Central memory CD8-positive, alpha-beta T cell (primary cell): ENCODE data around the gene HMCN2.

Source experiments
- ATAC-seq: fragments of 150-1000 bp; cut with Tn5 transposase; replicated peaks from 2 replicates; pipeline ENCODE4 v1.10.0; 2022; ENCODE audit warnings: mild to moderate bottlenecking, moderate FRiP score, moderate number of reproducible peaks; ENCODE audit not compliant: poor library complexity, severe bottlenecking; ENCODE audit errors: extremely low read depth
- DNase-seq, 2 donors: peaks; one replicate each; pipeline ENCODE4 v3.0.0; 2021; ENCODE audit warnings: low spot score in 2 of 2
- H3K27ac Mint-ChIP-seq: one replicate; pipeline ENCODE4 v1.8.0; 2022; ENCODE audit warnings: low read depth, mild to moderate bottlenecking, moderate library complexity, mixed read lengths
- H3K27me3 Mint-ChIP-seq: one replicate; pipeline ENCODE4 v1.8.0; 2022; ENCODE audit warnings: mixed read lengths
- H3K36me3 Mint-ChIP-seq: one replicate; pipeline ENCODE4 v1.8.0; 2022; ENCODE audit warnings: mild to moderate bottlenecking, moderate library complexity, mixed read lengths; ENCODE audit not compliant: insufficient read depth
- H3K4me1 Mint-ChIP-seq: one replicate; pipeline ENCODE4 v1.8.0; 2022; ENCODE audit warnings: mixed read lengths
- H3K4me3 Mint-ChIP-seq: one replicate; pipeline ENCODE4 v1.8.0; 2022; ENCODE audit warnings: mild to moderate bottlenecking, moderate library complexity, mixed read lengths
- H3K9me3 Mint-ChIP-seq: one replicate; pipeline ENCODE4 v1.8.0; 2022; ENCODE audit warnings: mixed read lengths

The HMCN2 gene

GRCh38 chr9:130446101-130446861, 180.7 kb downstream of the HMCN2 start:
- Mint-ChIP-seq H3K27ac (no peak overlapping the region), H3K27me3 (peaks cover 56% of the 10 kb centered on the region), H3K9me3 (peaks cover 6% of the 10 kb centered on the region), H3K4me3 (peak overlapping the region; percentile 60), H3K4me1 (peaks cover 4% of the 10 kb centered on the region), H3K36me3 (no peaks in the 10 kb centered on the region)
- ATAC-seq (no peak), DNase-seq (no peak)

GRCh38 chr9:130447193-130447816, 181.7 kb downstream of the HMCN2 start:
- Mint-ChIP-seq H3K4me3 (no peak overlapping the region), H3K27me3 (peaks cover 49% of the 10 kb centered on the region), H3K36me3 (no peaks in the 10 kb centered on the region), H3K27ac (no peak overlapping the region), H3K9me3 (peaks cover 1% of the 10 kb centered on the region), H3K4me1 (peaks cover 4% of the 10 kb centered on the region)
- ATAC-seq = no peak
- DNase-seq = no peak

- Mint-ChIP-seq H3K9me3 (no peaks in the 10 kb centered on the region), H3K4me1 (peaks cover 4% of the 10 kb centered on the region), H3K36me3 (no peaks in the 10 kb centered on the region), H3K27me3 (peaks cover 45% of the 10 kb centered on the region), H3K4me3 (no peak overlapping the region), H3K27ac (no peak overlapping the region)
- ATAC-seq (no peak), DNase-seq (no peak)
These were observed 182.6 kb downstream of the HMCN2 start for GRCh38 chr9:130448035-130448624.

GRCh38 chr9:130448771-130449603, 183.4 kb downstream of the HMCN2 start:
- ATAC-seq = no peak
- Mint-ChIP-seq H3K36me3 (no peaks in the 10 kb centered on the region), H3K27ac (no peak overlapping the region)

GRCh38 chr9:130450344-130451003, 184.9 kb downstream of the HMCN2 start:
- Mint-ChIP-seq H3K36me3 (no peaks in the 10 kb centered on the region), H3K27ac (no peak overlapping the region), H3K4me3 (no peak overlapping the region), H3K4me1 (peaks cover 4% of the 10 kb centered on the region), H3K27me3 (peaks cover 34% of the 10 kb centered on the region), H3K9me3 (no peaks in the 10 kb centered on the region)
- DNase-seq (no peak), ATAC-seq (no peak)

More at GRCh38 chr9:130448771-130449603, 183.4 kb downstream of the HMCN2 start:
- H3K9me3 Mint-ChIP-seq = no peaks in the 10 kb centered on the region
- peaks cover 36% of the 10 kb centered on the region for H3K27me3 Mint-ChIP-seq
- no peak overlapping the region for H3K4me3 Mint-ChIP-seq
- no peak for DNase-seq
- peaks cover 4% of the 10 kb centered on the region for H3K4me1 Mint-ChIP-seq

- H3K27me3 Mint-ChIP-seq = peaks cover 28% of the 10 kb centered on the region
- no peak for DNase-seq
- H3K36me3 Mint-ChIP-seq = no peaks in the 10 kb centered on the region
- H3K4me3 Mint-ChIP-seq = no peak overlapping the region
- H3K27ac Mint-ChIP-seq = no peak overlapping the region
- H3K9me3 Mint-ChIP-seq = no peaks in the 10 kb centered on the region
- no peak for ATAC-seq
- peaks cover 4% of the 10 kb centered on the region for H3K4me1 Mint-ChIP-seq
These were observed 185.4 kb downstream of the HMCN2 start for GRCh38 chr9:130451004-130451390.

GRCh38 chr9:130451509-130452388, 186.2 kb downstream of the HMCN2 start:
- DNase-seq (no peak), ATAC-seq (no peak)
- Mint-ChIP-seq H3K9me3 (no peaks in the 10 kb centered on the region), H3K27ac (no peak overlapping the region), H3K4me3 (no peak overlapping the region), H3K4me1 (peaks cover 4% of the 10 kb centered on the region), H3K36me3 (no peaks in the 10 kb centered on the region), H3K27me3 (peaks cover 21% of the 10 kb centered on the region)

GRCh38 chr9:130452835-130453234, 187.3 kb downstream of the HMCN2 start:
- Mint-ChIP-seq H3K36me3 (no peaks in the 10 kb centered on the region), H3K4me1 (peaks cover 4% of the 10 kb centered on the region), H3K27me3 (peaks cover 10% of the 10 kb centered on the region), H3K27ac (no peak overlapping the region), H3K4me3 (no peak overlapping the region), H3K9me3 (no peaks in the 10 kb centered on the region)
- DNase-seq (no peak), ATAC-seq (no peak)

GRCh38 chr9:130453487-130453886, 187.9 kb downstream of the HMCN2 start:
- Mint-ChIP-seq H3K9me3 (no peaks in the 10 kb centered on the region), H3K4me1 (no peaks in the 10 kb centered on the region), H3K36me3 (no peaks in the 10 kb centered on the region), H3K27me3 (peaks cover 3% of the 10 kb centered on the region), H3K4me3 (no peak overlapping the region), H3K27ac (no peak overlapping the region)
- DNase-seq (no peak), ATAC-seq (no peak)

- no peak for DNase-seq
- Mint-ChIP-seq H3K4me3 (no peak overlapping the region), H3K4me1 (no peaks in the 10 kb centered on the region), H3K9me3 (no peaks in the 10 kb centered on the region), H3K36me3 (no peaks in the 10 kb centered on the region), H3K27me3 (no peaks in the 10 kb centered on the region), H3K27ac (no peak overlapping the region)
- no peak for ATAC-seq
These were observed 188.7 kb downstream of the HMCN2 start for GRCh38 chr9:130454096-130454811.

GRCh38 chr9:130454812-130455325, 189.3 kb downstream of the HMCN2 start:
- no peak overlapping the region for H3K27ac Mint-ChIP-seq
- ATAC-seq (no peak), DNase-seq (no peak)
- H3K27me3 Mint-ChIP-seq = peaks cover under 1% of the 10 kb centered on the region
- H3K4me3 Mint-ChIP-seq = no peak overlapping the region
- H3K4me1 Mint-ChIP-seq = no peaks in the 10 kb centered on the region
- H3K36me3 Mint-ChIP-seq = no peaks in the 10 kb centered on the region
- no peaks in the 10 kb centered on the region for H3K9me3 Mint-ChIP-seq
